ENCODE results near the gene CAAP1.

The CAAP1 gene

DNA sequence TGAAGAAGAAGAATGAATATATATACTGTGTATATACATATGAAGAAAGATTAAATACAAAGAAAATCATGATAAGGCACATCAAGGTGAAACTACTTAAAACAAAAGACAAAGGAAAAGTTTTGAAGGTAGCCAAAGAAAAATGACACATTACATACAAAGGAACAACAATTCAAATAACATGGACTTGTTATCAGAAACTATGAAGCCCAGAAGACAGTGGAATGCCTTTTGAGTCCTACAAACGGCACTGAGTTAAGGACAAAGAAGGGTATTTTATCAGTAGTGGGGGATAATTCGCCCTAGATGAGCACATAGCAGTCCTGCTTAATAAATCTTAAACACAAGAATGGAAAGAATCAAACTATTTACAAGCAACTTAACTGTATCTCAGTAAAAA lies 77.8 kb downstream of the CAAP1 start:
- H3K36me3 Mint-ChIP-seq (ENCODE audit: low read depth), result no peaks in the 10 kb centered on the region
- TF ChIP-seq, protein P1, sequence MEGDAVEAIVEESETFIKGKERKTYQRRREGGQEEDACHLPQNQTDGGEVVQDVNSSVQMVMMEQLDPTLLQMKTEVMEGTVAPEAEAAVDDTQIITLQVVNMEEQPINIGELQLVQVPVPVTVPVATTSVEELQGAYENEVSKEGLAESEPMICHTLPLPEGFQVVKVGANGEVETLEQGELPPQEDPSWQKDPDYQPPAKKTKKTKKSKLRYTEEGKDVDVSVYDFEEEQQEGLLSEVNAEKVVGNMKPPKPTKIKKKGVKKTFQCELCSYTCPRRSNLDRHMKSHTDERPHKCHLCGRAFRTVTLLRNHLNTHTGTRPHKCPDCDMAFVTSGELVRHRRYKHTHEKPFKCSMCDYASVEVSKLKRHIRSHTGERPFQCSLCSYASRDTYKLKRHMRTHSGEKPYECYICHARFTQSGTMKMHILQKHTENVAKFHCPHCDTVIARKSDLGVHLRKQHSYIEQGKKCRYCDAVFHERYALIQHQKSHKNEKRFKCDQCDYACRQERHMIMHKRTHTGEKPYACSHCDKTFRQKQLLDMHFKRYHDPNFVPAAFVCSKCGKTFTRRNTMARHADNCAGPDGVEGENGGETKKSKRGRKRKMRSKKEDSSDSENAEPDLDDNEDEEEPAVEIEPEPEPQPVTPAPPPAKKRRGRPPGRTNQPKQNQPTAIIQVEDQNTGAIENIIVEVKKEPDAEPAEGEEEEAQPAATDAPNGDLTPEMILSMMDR (IDR thresholded peaks at IDR 0.05), result no peak
- H3K9me3 Mint-ChIP-seq, result peaks cover 7% of the 10 kb centered on the region
- no peaks in the 10 kb centered on the region for H3K4me1 Mint-ChIP-seq
- no peak overlapping the region for H3K27ac Mint-ChIP-seq
- peaks cover 6% of the 10 kb centered on the region for H3K27me3 Mint-ChIP-seq (ENCODE audit: low read depth, poor library complexity)
- H3K4me3 Mint-ChIP-seq, result no peak overlapping the region
- no peak for DNase-seq

DNA sequence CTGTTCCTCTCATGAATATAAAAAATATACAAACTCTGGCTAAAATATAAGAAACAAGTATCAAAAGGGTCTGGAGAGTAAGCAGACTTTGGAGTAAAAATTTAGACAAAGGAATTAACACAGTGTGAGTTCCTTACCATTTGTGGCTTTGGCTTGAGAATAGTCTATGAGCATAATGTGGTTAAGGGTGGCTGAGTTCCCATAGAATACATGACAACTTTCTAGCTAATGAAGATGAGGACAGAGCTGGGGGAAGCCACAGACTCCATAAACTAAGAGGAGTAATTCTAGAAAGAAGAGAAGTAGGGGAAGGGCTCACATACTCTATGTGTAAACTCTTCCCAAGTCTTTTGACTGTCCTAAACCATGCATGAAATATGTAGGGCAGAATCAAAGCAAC lies 79.4 kb downstream of the CAAP1 start:
- H3K9me3 Mint-ChIP-seq, result peaks cover 7% of the 10 kb centered on the region
- no peak overlapping the region for H3K4me3 Mint-ChIP-seq
- H3K27me3 Mint-ChIP-seq (ENCODE audit: low read depth, poor library complexity), result peaks cover 8% of the 10 kb centered on the region
- H3K27ac Mint-ChIP-seq, result no peak overlapping the region
- H3K4me1 Mint-ChIP-seq, result no peaks in the 10 kb centered on the region
- no peak for DNase-seq
- TF ChIP-seq, protein P1 (IDR thresholded peaks at IDR 0.05), result no peak
- H3K36me3 Mint-ChIP-seq (ENCODE audit: low read depth), result no peaks in the 10 kb centered on the region

DNA sequence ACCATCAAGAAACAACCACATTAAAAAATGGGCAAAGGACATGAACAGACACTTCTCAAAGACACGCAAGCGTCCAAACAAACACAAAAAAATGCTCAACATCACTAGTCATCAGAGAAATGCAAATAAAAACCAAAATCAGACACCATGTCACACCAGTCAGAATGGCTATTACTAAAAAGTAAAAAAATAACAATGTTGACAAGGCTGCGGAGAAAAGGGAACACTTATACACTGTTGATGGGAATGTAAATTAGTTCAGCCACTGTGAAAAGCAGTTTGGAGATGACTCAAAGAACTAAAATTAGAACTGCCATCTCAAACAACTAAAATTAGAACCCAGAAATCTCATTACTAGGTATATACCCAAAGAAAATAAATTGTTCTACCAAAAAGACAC lies 80.4 kb downstream of the CAAP1 start:
- TF ChIP-seq, protein P1 (IDR thresholded peaks at IDR 0.05), result no peak
- Mint-ChIP-seq H3K4me3 (no peak overlapping the region), H3K27me3 (ENCODE audit: low read depth, poor library complexity) (peaks cover 8% of the 10 kb centered on the region), H3K27ac (no peak overlapping the region), H3K36me3 (ENCODE audit: low read depth) (no peaks in the 10 kb centered on the region), H3K9me3 (peaks cover 7% of the 10 kb centered on the region), H3K4me1 (no peaks in the 10 kb centered on the region)
- no peak for DNase-seq

DNA sequence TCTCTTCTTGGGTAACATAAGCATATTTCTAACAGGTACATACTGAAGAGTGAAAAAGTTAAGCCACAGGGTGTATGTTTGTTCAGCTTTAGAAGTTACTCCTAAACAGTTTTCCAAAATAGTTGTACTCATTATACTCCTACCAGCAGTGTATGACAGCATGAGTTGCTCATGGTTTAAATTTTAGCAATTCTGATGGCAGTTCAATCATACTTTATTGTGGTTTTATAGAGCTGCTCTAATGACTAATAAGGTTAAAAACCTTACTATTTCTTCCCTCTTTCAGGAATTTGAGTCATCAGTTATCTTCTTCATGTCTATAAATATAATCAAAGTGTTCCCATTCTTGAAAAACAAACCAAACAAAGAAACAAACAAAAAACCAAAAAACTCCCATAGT lies 81.5 kb downstream of the CAAP1 start:
- H3K27me3 Mint-ChIP-seq (ENCODE audit: low read depth, poor library complexity), result peaks cover 8% of the 10 kb centered on the region
- H3K4me3 Mint-ChIP-seq, result no peak overlapping the region
- H3K27ac Mint-ChIP-seq, result no peak overlapping the region
- no peak for DNase-seq
- no peaks in the 10 kb centered on the region for H3K4me1 Mint-ChIP-seq
- TF ChIP-seq, protein P1 (IDR thresholded peaks at IDR 0.05), result no peak
- H3K9me3 Mint-ChIP-seq, result peaks cover 7% of the 10 kb centered on the region
- H3K36me3 Mint-ChIP-seq (ENCODE audit: low read depth), result no peaks in the 10 kb centered on the region

DNA sequence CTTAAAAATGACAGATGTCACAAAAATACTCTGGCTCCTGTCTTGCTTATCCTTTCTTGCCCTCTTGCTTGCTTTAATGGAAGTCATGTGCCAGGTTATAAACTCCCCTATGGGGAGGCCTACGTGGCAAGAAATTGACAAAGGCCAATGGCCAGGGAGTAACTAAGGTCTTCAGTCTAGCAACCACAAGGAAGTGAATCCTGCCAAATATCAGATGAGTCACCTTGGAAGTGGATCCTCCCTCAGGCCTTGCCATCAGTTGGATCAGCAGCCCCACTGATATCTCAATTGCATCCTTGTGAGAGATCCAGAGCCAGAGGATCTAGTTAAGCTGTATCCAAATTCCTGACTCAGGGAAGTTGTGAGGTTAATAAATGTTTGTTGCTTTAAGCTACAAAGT lies 82.8 kb downstream of the CAAP1 start:
- DNase-seq, result no peak
- H3K27me3 Mint-ChIP-seq (ENCODE audit: low read depth, poor library complexity), result peaks cover 8% of the 10 kb centered on the region
- H3K9me3 Mint-ChIP-seq, result peaks cover 7% of the 10 kb centered on the region
- H3K4me1 Mint-ChIP-seq, result no peaks in the 10 kb centered on the region
- no peak overlapping the region for H3K4me3 Mint-ChIP-seq
- no peaks in the 10 kb centered on the region for H3K36me3 Mint-ChIP-seq (ENCODE audit: low read depth)
- TF ChIP-seq, protein P1 (IDR thresholded peaks at IDR 0.05), result no peak
- H3K27ac Mint-ChIP-seq, result no peak overlapping the region

DNA sequence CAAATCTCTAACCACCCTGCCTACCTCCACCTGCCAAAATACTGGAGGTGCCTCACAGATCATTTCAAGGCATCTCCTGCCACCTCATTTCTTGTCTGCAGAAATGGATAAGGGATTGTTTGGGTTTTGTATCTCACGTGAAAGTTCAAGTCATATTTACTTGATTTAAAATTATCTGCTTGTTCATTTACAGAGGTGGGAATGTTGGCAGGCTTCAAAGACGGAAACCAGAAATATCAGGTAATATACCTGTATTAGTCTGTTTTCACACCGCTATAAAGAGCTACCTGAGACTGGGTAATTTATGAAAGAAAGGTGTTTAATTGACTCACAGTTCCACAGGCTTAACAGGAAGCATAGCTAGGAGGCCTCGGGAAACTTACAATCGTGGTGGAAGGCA lies 85.4 kb downstream of the CAAP1 start:
- Mint-ChIP-seq H3K27ac (no peak overlapping the region), H3K4me3 (no peak overlapping the region), H3K36me3 (ENCODE audit: low read depth) (no peaks in the 10 kb centered on the region), H3K27me3 (ENCODE audit: low read depth, poor library complexity) (peaks cover 7% of the 10 kb centered on the region), H3K4me1 (no peaks in the 10 kb centered on the region), H3K9me3 (peaks cover 5% of the 10 kb centered on the region)
- no peak for DNase-seq
- TF ChIP-seq, protein P1 (IDR thresholded peaks at IDR 0.05), result no peak

Data from nephron progenitor cell (in vitro differentiated cells).